ENCODE measurements around the gene TNRC6C. TPM values are rescaled to one million over a fixed set of nuclear protein-coding genes. Genes with fewer than 3 reads are reported as not detected.
"Not testable (repeated sequence)": the region's sequence is repeated elsewhere in the genome, so short reads cannot be mapped to it uniquely, and the experiment has no call there.

The TNRC6C gene
- total RNA-seq, 1 donor from 2014 or later, result 27.0 TPM

DNA sequence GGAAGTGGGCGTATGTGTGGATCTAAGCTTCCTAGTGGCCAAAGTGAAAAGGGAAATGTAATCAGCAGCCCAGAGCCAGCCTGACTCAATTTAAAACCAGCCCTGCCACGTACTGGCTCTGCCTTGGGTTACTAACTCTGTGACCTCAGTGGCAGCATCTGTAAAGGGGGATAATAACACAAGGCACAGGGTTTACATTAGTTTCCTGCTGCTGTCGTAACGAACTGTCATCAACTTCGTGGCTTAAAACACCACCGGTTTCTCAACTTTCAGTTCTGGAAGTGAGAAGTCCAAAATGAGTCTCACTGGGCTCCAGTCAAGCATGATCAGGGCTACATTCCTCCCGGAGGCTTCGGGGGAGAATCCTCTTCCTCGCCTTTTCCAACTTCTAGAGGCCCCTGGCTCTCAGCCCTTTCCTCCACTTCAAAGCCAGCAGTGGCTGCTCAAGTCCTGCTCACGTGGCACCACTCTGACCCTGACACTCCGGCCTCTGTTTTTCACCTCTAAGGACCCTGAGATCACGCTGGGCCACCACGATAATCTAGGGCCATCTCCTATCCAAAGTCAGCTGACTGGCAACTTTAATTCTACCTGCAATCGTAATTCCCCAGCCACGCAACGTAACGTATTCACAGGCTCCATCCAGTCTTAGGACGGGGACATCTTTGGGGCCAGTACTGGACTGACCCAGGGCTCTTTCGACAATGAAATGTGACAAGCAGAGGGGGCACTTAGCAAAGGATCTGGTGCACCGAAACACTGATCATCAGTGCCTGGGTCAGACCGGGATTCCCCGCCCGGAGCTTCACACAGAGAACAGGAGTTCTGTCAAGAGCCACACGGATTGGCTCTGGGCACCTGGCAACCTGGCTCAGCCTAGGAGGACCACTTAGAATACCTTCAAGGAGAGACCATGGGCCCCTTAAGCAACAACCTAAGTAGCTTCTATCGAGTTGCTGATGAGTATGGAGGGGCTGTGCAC, 155.6 kb downstream of the TNRC6C start:
- H3K27ac Mint-ChIP-seq, result no peak overlapping the region
- H3K4me1 Mint-ChIP-seq, result no peaks in the 10 kb centered on the region
- no peak overlapping the region for H3K4me3 Mint-ChIP-seq
- DNase-seq (ENCODE audit: low spot score in 2 of 2, unreplicated experiment in 2 of 2), result no peak
- no peaks in the 10 kb centered on the region for H3K27me3 Mint-ChIP-seq (ENCODE audit: low read depth)
- no peaks in the 10 kb centered on the region for H3K9me3 Mint-ChIP-seq
- TF ChIP-seq, protein P1, sequence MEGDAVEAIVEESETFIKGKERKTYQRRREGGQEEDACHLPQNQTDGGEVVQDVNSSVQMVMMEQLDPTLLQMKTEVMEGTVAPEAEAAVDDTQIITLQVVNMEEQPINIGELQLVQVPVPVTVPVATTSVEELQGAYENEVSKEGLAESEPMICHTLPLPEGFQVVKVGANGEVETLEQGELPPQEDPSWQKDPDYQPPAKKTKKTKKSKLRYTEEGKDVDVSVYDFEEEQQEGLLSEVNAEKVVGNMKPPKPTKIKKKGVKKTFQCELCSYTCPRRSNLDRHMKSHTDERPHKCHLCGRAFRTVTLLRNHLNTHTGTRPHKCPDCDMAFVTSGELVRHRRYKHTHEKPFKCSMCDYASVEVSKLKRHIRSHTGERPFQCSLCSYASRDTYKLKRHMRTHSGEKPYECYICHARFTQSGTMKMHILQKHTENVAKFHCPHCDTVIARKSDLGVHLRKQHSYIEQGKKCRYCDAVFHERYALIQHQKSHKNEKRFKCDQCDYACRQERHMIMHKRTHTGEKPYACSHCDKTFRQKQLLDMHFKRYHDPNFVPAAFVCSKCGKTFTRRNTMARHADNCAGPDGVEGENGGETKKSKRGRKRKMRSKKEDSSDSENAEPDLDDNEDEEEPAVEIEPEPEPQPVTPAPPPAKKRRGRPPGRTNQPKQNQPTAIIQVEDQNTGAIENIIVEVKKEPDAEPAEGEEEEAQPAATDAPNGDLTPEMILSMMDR (IDR thresholded peaks at IDR 0.05; ENCODE audit: unreplicated experiment), result no peak
- H3K36me3 Mint-ChIP-seq, result peaks cover 10% of the 10 kb centered on the region

DNA sequence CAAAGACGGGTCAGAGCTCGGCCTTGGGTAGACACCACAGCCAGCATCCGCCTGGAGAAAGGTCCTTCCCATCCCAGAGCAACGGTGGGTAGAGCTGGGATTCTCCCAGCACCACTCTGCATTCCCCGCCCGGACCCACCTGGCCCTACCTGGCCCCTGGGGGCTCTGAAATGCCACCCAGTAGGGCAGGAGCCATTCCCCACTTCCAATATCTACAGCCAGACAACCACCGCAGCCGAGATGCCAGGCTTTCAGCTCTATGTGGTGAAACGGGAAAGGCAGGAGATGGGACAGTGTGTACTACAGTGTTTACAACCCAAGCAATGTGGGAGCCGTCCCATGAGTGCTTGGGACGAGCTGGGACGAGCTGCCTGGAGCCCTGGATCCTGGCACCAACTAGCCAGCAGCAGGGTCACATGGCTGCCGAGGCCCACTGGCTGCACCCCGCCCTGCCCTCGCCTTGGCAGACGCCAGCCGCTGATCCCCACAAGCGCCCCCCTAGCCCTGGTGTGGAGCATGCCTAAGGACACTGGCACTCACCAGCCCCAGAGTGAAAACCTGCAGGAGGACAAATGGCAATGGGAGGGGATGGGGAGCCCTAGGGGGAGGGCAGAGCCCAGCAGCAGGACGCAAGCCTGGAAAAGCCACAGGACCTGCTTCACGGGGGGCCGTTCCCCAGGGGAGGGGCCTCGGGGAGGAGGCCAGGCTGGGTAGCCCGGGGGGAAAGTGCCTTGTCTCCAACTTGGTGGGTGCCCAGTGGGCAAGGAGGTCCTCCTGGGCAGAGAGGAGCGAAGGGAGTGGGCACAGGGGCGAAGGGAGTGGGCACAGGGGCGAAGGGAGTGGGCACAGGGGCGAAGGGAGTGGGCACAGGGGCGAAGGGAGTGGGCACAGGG, 156.6 kb downstream of the TNRC6C start:
- H3K4me1 Mint-ChIP-seq, result no peaks in the 10 kb centered on the region
- H3K9me3 Mint-ChIP-seq, result no peaks in the 10 kb centered on the region
- H3K36me3 Mint-ChIP-seq, result peaks cover 8% of the 10 kb centered on the region
- no peak for DNase-seq (ENCODE audit: low spot score in 2 of 2, unreplicated experiment in 2 of 2)
- H3K4me3 Mint-ChIP-seq, result no peak overlapping the region
- H3K27me3 Mint-ChIP-seq (ENCODE audit: low read depth), result no peaks in the 10 kb centered on the region
- no peak overlapping the region for H3K27ac Mint-ChIP-seq
- TF ChIP-seq, protein P1 (IDR thresholded peaks at IDR 0.05; ENCODE audit: unreplicated experiment), result no peak

DNA sequence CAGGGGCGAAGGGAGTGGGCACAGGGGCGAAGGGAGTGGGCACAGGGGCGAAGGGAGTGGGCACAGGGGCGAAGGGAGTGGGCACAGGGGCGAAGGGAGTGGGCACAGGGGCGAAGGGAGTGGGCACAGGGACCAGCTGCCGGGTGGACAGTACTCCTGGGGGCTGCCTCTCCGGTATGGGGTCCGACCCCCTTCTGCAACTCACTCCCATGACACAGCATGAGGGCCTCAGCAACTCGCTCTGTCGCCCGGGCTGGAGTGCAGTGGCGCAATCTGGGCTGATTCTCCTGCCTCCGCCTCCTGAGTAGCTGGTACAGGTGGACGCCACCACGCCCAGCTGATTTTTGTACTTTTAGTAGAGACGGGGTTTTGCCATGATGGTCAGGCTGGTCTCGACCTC, 157.3 kb downstream of the TNRC6C start:
- not testable (repeated sequence) for H3K36me3 Mint-ChIP-seq; H3K9me3 Mint-ChIP-seq; DNase-seq (ENCODE audit: low spot score in 2 of 2, unreplicated experiment in 2 of 2); H3K4me1 Mint-ChIP-seq; H3K4me3 Mint-ChIP-seq; H3K27me3 Mint-ChIP-seq (ENCODE audit: low read depth); H3K27ac Mint-ChIP-seq

DNA sequence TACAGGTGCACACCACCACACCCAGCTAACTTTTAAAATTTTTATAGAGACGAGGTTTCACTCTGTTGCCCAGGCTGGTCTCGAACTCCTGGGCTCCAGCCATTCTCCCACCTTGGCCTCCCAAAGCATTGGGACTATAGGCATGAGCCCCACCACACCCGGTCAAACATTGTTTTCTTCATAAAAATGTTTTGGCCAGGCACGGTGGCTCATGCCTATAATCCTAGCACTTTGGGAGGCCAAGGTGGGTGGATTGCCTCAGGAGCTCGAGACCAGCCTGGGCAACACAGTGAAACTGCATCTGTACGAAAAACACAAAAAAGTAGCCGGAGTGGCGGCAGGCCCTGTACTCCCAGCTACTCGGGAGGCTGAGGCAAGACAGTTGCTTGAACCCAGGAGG, 157.9 kb downstream of the TNRC6C start:
- Mint-ChIP-seq H3K27me3 (ENCODE audit: low read depth) (no peaks in the 10 kb centered on the region), H3K4me3 (no peak overlapping the region), H3K4me1 (no peaks in the 10 kb centered on the region), H3K36me3 (peaks cover 5% of the 10 kb centered on the region), H3K27ac (no peak overlapping the region), H3K9me3 (no peaks in the 10 kb centered on the region)
- TF ChIP-seq, protein P1 (IDR thresholded peaks at IDR 0.05; ENCODE audit: unreplicated experiment), result no peak
- DNase-seq (ENCODE audit: low spot score in 2 of 2, unreplicated experiment in 2 of 2), result no peak

DNA sequence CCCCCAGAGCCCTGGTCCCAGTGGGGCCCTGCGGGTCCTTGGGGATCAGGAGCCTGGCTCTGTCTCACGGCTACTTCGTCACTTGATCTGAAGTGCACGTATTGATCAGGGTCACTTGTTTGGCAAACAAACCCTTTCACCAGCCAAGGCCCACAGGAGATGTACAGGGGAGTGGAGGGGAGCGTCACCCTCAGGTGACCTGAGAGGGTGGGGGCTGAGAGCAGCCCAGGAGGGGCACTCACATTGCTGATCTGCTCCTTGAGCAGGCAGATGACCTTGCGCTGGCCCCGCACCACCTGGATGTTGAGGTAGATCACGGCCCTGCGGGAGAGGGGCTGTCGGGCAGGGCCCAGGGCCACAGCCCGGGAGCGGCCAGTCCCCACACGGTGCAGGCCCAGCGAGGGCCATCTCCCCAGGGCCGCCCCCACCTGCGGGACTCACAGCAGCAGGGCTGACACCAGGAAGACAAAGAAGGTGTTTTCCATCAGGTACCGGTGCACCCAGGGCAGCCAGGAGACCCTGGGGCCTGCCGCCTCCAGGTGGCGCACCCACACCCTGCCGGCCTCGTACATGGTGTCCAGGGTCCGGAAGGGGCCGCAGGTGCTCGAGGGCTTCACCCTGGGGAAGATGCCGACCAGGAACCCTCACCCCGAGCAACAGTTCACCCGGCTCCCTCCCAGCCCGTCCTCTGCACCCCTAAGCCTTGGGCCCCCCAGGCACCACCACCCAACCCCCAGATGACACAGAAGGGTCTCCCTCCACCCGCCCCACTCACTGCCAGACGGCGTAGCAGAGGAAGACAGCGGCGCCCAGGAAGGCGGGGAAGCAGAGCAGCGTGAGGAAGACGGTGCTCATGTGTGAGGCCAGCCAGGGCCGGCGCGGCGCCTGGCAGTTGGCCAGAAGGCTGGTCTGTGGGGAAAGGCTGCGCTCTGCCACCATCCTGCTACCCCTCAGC, 158.8 kb downstream of the TNRC6C start:
- no peak for DNase-seq (ENCODE audit: low spot score in 2 of 2, unreplicated experiment in 2 of 2)
- Mint-ChIP-seq H3K4me1 (no peaks in the 10 kb centered on the region), H3K4me3 (no peak overlapping the region), H3K27ac (no peak overlapping the region), H3K36me3 (peaks cover 5% of the 10 kb centered on the region), H3K27me3 (ENCODE audit: low read depth) (no peaks in the 10 kb centered on the region), H3K9me3 (no peaks in the 10 kb centered on the region)
- TF ChIP-seq, protein P1 (IDR thresholded peaks at IDR 0.05; ENCODE audit: unreplicated experiment), result no peak
